Endometrium (tissue), 2 donors: ENCODE results near the gene FMNL3.
"Not testable (repeated sequence)": the region's sequence is repeated elsewhere in the genome, so short reads cannot be mapped to it uniquely, and the experiment has no call there.

Source experiments
- FAIRE-seq: peaks from 2 replicates; lab custom pipeline; 2012; peaks lifted over from hg19 to GRCh38; lab: Jason Lieb, UNC
- donor health status: control.
- donor health status: control.

FMNL3 gene

DNA sequence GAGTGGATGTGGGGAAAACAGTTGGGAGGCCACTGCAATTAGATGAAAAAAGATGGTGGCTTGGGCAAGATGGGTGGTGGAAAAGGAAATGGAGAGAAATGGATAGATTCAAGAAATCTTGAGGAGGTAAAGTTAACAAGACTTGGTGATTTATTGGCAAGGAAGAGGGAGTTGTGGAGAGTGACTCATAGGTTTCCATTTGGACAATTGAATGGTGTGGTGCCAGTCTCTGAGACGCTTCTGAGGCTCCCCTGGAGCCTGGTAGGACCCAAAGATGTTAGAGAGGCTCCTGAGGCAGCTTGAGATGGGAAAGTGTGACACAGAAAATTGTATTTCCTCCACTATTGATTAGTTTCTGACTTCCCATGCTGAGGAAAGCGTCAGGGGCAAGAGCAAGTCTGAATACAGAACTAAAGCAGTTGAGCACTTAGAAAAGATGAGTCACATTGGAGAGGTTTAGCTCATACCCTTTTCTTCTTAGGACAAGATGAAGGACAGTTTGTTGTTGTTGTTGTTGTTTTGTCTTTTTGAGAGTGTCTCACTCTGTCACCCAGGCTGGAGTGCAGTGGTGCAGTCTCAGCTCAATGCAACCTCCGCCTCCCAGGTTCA lies 79.3 kb downstream of the FMNL3 start:
- no peak for FAIRE-seq

DNA sequence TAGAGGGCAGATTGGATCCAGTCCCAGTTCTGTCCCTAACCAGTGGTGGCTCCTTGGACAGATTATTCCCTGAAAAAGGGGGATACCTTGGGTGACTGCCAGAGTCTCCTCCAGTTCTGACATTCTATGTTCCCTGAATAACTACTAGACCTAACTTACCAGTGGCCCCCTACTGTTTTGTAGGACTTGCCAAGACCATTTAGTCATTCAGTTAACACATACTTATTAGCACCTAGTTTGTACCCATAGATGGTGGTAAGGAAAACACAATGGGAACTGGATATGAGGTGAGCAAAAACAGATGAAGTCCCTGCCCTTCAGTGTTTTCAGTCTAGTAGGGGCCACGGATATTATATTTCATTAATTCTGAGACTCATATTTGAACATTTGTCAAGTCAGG lies 80.4 kb downstream of the FMNL3 start:
- no peak for FAIRE-seq

DNA sequence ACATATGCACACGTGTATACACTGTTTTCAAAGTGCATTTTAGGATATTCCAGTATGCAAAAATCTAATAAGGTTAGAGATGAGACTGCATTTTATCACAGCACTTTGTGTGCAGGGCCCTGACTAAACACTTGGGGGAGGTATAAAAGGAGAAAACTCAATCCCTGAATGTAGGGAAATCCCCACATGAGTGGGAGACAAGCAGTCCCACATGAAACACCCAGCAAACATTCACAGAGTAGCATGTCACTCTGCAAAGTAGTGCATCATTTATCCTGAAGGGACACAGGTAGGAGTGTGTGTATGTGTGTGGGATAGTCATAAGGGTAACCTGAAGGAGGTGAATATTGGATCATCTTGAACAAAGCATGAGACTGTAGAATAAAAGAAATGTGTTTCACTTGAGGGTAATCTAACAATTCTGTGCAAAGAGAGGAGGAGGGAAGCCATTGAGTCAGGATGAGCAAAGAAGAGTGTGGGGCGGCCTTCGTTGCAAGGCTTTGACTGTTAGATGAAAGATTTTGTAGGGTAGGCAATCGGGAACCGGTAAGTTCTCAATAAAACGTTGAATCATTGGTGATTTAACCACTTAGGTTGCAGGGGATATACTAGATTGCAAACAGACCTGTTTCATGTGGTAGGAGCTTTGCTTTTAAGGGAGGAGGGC lies 80.9 kb downstream of the FMNL3 start:
- FAIRE-seq: no peak

DNA sequence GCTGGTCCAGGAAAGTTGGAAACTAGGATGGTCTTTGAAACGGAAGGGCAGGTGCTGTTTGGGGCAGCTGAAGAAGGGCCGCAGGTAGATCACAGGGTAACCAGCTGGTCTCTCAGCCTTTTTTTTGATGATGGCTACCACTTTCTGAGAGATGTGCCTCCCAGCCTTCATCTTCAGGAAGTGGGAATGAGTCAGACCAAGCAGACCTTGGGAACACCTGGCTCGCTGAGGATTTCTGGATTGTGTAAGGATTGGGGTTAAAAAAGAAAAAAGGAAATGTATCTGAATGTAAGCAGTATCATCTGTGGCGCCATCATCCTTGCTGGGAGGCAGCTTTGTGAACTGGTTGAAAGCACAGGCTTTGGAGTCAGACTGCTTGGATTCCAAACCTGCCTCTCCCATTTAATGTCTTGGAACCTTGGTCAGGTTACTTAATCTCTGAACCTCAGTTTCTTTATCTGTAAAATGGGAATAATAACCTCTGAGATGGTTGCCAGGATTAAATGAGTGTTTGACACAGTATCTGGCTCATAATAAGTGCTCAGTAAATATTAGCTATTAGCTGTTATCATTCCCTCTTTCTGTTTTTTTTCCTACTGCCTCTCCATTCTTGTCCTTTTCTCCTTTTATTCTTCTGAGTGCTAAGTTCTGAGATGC lies 82.2 kb downstream of the FMNL3 start:
- no peak for FAIRE-seq

DNA sequence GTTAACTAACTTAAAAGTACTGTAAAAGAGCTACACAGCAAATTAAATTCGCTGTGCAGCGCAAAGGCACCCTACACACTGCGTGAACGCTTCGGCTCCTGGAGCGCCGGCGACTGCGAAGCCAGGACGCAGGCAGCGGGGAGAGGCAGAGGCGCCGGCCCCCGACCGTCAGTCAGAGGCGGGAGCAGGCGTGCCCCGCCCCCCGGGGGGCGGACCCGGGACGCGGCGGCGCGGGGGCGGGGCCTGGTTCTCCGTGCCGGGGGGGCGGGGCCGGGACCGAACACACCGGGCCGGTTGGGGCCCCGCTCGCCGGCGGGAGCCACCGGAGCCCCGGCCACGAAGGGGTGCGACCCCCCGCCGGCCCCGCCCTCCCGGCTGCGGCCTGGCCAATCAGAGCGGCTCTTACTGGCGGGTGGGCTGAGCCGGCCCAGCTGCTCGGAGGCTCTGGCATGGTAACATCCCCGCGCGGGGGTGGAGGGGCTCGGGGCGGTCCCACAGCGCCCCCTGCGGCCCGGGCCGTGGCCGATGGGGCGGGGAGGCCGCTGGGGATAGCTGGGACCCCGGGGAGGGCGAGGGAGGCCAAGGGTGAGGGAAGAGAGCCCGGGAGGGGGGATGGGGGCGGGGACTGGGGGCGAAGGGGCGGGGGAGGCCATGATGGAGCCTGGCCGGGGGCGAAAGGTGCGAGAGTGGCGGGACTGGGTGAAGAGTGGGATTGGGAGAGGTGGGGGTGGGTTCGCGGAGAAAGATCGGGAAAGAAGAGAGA lies 83.9 kb downstream of the FMNL3 start, which contains the start of gene PRPF40B:
Gene PRPF40B (plus strand): TSS at position 420 of the 763 bp plus-strand sequence. CDS start 30 bp downstream, at position 450.
- FAIRE-seq: no peak

DNA sequence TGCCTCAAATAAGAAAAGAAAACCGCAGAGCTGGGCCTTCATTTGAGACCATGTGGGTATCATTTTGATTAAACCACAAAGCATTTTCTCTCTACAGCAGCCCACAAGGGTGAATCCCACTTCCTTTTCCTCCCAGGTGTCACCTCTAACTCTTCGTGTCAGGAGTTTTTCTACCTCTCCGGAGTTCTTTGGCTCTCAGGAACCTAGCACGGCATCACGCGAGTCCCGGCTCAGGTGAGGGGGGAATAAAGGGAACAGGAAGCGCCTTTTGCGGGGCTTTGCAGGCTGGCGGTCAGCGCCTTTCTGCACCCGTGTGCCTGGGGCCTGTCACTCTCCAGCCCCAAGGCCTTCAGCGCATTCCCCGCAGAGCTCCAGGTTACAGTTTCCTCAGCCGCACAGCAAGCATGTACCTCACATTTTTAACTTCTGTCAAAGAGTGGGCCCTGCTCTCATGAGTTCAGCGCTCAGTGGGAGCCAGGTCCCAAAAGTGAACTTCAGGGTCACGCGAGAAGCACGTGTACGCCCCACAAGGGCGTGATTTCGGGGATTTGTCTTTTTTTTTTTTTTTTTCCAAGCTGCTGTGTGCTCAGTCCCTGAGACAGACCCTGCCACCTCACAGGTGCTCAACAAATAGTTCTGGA lies 84.6 kb downstream of the FMNL3 start:
- no peak for FAIRE-seq

DNA sequence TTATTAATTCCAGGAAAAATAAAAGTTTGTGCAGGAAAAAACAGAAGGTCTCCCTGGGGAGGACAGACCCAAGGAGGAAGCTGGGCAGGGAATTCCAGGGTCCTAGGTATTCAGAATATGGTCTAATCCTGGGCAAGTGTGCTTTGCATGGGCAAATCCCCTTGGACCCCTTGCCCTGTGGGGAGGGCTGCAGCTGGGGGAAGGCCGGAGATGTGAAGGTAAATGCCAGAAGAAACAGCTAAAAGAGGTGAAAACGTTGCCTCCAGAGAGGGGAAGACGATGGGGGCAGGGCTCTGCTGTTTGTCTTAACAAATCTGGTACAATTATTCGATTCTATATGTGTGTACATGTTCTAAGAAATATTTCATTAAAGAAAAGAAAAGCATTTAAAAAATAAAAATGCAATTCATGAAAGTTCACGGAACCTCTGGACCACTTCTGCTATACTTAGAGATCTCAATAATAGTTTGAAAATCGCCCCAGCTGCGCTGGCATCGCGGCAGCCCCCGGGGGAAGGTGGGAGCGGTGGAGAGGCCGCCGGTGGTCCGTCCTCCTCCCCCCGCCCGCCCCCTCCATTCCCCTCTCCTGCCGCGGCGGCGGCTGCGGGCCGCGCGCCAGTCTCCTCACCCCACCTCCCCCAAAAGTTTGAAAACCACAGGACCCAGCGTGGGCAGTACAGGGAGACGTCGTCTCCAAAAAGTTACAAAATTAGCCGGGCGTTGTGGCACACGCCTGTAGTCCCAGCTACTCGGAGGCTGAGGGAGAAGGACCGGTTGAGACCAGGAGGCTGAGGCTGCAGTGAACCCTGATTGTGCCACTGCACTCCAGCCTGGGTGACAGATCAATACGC lies 85.3 kb downstream of the FMNL3 start:
- FAIRE-seq: no peak

DNA sequence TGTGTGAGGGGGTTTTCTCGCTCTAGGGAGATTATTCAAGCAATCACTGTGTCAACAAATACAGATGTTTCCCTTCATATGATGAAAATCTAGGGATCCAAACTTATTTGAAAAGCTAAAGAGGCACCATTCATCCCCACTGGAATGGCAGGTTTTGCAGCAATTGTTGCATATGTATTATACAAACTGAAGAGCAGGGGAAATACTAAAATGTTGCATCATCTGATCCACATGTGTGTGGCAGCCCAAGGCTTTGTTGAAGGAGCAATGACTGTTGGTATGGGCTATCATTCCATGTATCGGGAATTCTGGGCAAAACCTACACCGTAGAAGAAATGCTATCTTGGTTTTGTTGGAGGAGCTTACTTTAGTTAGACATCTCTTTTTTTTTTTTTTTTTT lies 87.9 kb downstream of the FMNL3 start:
- no peak for FAIRE-seq

DNA sequence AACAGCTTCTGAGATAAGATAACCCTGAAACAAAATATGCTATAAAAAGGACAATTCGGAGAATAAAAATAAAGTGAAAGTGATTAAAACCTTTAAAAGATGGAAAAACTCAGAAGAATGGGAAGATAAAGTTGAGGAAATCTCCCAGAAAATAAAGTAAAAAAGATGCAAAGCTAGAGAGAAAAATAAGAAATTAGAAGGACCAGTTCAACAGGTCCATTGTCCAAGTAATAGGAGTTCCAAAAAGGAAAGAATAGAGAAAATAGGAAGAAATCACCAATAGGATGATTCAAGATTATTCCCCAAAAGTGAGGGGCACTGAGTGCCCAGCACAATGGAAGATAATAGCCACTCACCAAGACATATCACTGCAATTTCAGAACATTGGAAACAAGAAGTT lies 88.6 kb downstream of the FMNL3 start:
- FAIRE-seq: no peak

DNA sequence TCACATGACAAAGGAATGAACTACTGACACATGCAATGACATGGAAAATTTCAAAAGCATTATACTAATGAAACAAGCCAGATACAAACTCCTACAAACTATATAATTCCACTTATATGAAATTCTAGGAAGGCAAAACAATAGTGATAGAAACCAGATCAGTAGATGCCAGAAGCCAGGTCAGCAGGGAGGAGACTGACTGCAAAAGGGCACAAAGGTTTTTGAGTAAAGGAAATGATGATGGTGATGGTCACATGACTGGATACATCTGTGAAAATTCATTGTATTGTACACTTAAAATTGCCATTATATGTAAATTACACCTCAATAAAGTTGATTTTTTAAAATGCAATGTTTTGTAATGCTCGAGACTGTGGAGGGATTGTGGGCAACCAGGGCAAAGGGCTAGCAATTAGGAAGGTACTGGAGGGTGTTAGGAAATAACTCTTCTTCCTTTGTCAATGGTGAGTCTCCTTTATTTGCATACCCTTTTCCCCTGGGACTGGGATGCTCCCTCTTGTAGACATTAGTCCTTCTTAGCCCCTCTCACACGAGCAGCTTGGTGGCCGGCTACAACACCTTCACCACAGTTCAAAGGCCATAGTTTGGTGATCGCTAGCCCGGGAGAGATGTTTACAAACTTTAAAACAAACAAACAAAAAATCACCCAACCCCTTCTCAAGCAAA lies 90.5 kb downstream of the FMNL3 start:
- FAIRE-seq: no peak

DNA sequence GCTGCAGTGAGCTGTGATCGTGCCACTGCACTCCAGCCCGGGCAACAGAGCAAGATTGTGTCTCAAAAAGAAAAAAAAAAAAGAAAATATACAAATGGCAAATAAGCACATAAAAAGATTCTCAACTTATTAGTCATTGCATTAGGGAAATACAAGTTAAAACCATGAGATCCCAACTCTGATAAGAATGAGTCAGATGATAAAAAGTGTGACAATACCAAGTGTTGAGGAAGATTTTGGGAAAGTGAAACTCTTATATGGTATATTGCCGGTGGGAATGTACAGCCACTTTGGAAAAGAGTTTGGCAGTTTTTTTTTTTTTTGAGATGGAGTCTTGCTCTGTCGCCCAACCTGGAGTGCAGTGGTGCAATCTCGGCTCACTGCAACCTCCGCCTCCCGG lies 91.5 kb downstream of the FMNL3 start:
- FAIRE-seq: no peak

DNA sequence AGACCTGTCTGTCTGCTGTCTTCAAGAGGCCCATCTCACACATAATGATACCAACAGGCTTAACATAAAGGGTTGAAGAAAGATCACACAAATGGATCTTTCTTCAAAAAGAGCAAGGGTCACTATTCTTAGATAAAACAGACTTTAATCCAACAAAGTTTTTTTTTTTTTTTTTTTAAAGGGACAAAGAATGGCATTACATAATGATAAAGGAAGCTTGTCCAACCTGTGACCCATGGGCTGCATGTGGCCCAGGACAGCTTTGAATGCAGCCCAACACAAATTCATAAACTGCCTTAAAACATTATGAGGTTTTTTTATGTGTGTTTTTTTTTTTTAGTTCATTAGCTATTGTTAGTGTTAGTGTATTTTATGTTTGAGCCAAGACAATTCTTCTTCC lies 95.0 kb downstream of the FMNL3 start:
- FAIRE-seq: no peak

DNA sequence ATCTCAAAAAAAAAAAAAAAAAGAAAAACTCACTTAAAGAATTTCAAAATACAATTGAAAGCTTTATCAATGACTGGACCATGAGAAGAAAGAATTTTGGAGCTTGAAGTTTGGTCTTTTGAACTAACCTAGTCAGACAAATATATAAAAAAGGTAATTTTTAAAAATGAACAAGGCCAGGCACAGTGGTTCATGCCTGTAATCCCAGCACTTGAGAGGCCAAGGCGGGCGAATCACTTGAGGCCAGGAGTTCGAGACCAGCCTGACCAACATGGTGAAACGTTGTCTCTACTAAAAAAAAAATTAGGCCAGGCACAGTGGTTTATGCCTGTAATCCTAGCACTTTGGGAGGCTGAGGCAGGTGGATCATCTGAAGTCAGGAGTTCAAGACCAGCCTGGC lies 96.4 kb downstream of the FMNL3 start:
- not testable (repeated sequence) for FAIRE-seq

DNA sequence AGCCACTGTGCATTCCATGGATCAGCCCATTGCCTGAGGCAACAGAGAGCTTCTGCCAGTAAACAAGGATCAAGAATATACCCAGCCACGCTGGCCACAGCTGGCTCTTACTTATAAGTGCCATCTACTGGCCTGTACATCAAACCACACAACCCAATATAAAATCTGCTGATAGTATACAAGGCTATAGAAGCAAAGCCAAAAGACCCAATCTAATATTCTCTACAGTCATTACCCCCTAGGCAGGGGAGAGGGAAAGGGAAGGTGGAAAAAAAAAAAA lies 97.4 kb downstream of the FMNL3 start:
- FAIRE-seq: no peak

DNA sequence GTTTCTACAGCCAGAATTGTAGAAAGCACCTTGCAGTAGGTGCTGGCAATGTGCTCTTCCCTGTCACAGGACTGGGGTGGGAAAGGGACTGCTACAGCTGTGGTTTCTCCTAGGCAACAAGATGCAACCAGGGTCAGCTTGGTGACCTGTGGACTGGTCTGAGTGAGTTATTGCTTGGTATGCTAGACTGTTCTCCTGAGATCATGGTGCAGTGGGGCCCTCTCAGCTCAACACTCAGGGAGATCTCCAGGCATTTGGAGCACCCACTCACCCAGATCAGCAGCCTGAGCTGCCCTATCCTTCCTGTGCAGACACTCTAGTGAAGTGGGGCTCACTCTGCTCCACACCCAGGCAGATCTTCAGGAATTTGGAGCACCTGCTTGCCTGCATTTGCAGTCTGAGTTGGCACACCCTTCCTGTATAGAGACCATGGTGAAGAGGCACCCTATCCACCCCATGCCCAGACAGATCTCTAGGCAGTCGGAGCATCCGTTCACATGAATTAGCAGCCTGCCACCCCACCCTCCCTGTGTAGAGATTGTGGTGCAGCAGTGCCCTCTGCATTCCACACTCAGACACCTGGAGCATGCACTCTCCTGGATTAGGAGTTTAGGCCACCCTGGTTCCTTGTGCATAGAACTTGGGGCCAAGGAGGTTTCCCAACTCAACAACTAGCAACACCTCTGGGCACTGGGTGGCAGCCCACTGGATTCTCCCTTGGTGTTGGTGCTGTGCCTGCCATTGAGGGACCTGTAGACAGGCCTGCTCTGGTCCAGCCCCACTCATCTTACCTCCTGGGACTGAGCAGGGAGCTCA lies 97.9 kb downstream of the FMNL3 start:
- FAIRE-seq: no peak

DNA sequence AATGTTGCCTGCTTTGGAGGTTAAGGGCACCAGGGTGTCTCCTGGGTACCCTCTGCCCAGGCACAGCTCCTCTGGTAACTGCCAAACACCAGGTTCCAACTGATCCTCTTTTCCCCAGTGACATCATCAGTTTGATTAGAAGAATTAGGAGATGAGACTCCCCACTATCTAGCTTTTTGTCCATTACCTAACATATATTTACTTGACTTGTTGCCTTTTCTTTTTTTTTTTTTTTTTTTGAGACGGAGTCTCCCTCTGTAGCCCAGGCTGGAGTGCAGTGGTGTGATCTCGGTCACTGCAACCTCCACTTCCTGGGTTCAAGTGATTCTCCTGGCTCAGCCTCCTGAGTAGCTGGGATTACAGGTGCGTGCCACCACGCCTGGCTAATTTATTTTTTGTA lies 101.7 kb downstream of the FMNL3 start, which contains the start of gene FAM186B:
Gene FAM186B (minus strand): TSS at position 101 of the 400 bp plus-strand sequence. CDS start 162 bp downstream, outside the sequence.
- FAIRE-seq: not testable (repeated sequence)

DNA sequence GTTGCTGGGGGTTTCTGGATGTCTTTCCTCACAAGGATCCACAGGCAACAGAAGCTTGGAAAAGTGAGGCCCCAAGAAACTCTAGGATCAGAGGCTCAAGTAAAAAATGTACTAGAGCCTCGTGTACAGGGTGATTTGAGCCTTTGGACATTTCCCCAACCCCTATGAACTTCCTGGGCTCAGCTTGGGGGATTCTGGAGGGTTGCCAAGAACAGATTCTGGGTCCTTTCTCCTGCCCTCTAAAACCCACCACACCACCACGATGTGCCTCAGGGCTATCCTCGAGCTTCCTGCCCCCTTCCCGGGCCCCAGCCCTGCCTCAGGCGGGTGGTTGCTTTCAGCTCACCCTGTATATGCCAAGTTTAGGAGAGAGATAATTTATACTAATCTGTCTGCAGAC lies 102.3 kb downstream of the FMNL3 start:
- no peak for FAIRE-seq

DNA sequence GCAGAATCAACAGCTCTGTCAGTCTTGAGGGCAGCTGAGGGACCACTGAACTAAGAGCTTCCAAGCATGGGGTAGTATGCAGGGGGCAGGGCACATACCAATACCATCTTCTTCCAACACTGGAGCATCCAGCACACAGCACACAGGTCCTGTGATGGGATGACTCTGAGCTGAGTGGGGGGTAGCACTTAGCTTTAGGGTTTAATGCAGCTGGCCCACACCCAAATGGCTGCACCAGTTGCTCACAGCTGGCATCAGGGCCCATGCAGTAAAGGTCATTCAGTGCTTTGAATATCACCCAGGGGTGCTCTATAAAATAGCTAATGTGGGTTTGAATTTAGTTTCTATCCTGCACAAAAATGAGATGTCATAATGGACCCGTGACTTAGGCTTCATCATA lies 103.5 kb downstream of the FMNL3 start:
- no peak for FAIRE-seq

DNA sequence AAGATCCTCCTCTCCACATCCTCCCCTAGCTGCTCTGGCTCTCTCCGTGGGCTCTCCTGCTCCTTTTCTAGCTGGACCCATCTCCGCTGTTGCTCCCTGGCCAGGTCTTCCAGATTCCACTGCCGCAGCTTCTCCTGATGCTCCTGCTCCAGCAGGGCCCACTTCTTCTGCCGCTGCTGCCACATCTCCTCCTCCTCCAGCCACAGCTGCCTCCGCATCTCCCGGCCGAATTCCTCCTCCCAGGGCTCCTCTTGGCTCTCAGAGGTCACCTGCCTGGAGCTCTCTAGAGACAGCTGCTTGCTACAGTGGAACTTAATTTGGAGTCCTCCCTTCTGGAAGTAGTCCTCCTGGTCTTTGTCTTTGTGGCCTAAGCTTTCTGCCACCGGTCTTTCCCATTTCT lies 107.2 kb downstream of the FMNL3 start:
- no peak for FAIRE-seq

DNA sequence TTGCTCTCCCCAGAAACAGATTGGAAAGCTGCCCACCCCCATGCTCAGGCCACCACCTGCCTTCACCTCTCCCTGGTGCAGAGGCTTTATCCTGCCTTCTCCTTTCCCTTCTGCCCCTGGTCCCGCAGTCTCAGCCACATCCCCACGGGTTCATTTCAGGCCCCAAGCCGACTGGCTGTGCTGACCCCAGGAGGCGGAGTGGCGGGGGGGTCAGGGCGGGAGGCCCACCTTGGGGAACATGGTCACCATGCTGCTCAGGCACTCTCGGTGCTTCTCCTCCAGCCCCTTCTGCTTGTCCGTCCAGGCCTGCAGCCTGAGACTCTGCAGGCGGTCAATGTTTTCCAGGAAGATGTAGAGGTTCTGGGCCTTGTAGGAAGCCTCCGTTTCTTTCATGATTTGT lies 108.7 kb downstream of the FMNL3 start:
- no peak for FAIRE-seq
